ENCODE data around the gene CBLN3.

Gene CBLN3

DNA sequence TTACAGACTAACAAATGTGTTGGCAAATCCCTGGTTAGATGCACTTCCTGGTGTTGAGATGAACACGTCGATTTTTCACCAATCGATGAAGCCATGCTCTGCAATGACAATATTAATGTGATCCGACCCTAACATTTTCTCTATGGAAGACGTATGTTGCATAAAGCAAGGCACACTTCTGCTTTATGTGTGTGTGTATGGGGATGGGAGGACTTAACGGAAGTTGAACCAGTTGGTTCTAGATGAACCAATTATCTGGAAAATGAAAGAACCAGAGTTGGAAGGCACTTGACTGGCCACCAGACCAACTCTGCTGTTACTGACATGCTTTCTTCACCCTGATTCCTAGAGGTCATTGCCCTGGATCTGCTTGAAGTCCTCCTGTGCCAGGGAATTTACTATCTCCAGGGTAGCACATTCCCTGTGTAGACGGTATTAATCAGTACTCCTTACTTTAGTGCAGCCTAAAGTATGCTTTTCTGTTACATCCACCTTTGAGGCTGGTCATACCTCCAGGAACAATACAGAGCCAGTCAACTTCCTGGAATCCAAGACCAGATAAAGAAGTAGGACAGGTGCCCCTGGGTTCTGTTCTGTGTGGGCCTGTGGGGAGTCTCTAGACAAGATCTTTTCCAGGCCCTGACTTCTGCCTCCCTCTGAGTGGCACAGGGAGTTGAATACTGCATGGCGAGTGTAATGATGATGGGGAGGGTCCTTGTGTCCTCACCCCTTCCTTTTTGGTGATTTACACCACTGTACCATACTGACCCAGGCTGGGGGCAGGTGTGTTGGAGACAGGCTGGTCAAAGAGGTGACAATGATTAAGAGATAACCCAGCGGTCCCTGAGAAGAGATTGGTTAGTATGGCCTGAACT lies 9.0 kb upstream of the CBLN3 start:
- DNase-seq = no peak

- no peak for DNase-seq
Measured at GRCh38 chr14:24437736-24438067, 8.2 kb upstream of the CBLN3 start.

DNA sequence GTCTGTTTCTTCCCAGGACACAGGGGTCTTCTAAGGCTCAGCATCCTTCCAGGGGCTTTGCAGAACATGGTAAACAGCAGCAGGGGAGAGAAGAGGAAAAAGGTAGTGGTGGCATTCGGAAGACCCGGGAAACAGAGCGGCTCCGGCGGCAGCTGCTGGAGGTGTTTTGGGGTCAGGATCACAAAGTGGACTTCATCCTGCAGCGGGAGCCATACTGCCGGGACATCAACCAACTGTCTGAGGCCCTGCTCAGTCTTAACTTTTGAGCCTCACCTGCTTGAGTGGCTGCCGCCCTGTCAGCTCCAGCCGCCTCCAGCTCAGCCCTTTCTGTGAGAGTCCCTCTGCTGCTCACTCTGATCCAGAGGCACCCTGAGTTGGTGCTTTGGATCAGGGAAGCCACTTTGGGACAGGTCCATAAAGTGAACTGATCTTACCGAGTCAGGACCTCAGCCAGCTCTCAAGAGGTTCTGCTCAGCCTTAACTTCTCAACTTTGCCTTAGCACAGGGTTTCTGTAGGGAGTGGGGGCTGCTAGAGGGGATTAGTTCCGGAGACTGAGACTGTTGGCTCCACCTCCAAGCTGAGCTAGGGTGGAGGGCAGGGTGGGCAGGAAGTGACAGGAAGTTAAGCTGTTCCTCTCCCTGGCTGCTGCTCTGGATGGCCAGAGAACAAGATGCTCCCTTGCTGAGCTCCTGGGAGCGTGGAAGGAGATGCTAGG lies 7.7 kb upstream of the CBLN3 start:
- no peak for DNase-seq

DNA sequence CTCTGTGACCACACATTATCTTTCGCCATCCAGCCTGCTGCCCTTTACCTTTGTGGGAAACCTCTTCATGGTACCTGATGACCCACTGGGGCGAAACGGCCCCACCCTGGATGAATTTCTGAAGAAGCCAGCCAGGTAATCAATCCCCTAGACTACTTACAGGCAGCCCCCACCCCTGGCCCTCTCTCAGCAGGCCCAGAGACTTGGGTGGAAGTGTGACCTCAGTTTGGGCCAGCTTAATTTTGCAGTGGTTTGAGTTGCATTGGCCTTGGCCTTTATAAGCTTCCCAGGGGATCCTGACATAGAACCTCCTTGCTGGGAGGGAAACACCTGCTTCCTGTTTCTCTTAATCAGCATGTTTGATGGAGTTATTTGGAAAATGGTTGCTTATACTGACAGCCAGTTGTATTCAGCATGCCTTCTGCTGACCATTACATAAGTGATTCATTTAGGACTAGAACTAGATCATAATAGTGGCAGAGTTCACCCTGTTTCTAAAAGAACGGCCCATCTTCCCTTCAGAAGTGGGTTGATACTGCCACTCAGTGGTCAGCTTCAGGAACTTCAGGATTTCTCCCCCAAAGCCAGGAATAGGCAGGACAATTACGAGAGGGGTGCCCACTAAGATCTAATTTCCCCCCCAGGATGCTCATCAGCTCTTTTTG lies 7.0 kb upstream of the CBLN3 start:
- peak; percentile 84 for DNase-seq

GRCh38 chr14:24435998-24436354 lies 6.5 kb upstream of the CBLN3 start:
- no peak for DNase-seq

GRCh38 chr14:24435192-24435810 lies 5.8 kb upstream of the CBLN3 start:
- DNase-seq = no peak

GRCh38 chr14:24434676-24435075 lies 5.2 kb upstream of the CBLN3 start:
- DNase-seq = no peak

- DNase-seq = no peak
Measured at GRCh38 chr14:24434036-24434435, 4.6 kb upstream of the CBLN3 start.

- no peak for DNase-seq
Measured at GRCh38 chr14:24432259-24433131, 3.0 kb upstream of the CBLN3 start.

DNA sequence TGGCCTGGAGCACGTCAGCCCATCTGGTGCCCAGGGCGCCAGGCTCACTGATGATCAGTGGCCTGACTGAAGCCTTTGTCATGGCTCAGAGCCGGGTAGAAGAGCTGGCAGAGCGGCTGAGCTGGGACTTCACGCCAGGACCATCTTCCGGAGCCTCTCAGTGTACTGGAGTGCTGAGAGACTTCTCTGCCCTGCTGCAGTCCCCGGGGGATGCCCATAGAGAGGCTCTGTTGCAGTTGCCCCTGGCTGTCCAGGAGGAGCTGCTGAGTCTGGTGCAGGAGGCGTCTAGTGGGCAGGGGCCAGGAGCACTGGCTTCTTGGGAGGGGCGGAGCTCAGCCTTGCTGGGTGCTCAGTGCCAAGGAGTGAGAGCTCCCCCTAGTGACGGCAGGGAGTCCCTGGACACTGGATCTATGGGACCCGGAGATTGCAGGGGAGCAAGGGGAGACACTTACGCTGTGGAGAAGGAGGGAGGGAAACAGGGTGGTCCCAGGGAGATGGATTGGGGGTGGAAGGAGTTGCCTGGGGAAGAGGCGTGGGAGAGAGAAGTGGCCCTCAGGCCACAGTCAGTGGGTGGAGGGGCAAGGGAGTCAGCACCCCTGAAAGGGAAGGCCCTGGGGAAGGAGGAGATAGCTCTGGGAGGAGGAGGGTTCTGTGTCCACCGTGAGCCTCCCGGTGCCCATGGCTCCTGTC lies 2.2 kb upstream of the CBLN3 start:
- peak; percentile 90 for DNase-seq

- peak; percentile 60 for DNase-seq
Measured at GRCh38 chr14:24430682-24431568, 1.5 kb upstream of the CBLN3 start.

GRCh38 chr14:24430143-24430681 lies 744 bp upstream of the CBLN3 start:
- DNase-seq = peak; percentile 71

DNA sequence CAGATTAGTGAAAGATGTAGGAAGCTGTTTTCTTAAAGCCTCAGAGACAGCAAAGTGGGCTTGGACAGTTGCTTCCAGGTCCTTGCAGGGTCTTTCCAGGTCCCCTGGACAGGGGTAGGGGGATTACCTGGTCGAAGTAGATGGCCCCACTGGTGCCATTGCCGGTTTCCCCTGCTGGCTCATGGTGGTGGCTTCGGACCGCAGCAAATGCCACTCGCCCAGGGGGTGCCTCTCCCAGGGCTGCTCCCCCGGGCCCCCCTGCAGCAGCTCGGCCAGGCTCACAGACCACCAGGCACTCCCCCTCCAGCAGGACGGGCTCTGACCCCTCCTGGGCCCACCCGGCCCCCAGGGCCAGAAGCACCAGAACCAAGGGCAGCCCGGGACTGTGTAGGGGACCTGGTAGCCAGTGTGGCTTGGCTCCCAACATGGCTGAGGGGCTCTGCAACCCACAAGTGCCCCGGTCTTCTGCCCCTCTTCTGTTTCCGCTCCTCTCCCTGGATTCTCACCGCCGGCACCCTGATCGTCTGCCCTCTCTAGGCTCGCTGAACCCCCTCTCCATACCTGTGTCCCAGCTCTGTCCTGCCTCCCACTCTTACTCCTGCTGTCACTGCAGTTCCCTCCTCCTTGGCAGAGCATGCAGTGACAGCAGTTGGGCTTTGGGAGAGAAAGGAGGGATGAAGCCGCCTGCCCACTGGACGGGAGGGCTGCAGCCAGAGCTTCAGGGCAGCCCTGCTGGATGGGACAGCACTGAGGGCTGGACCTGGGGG lies 657 bp downstream of the CBLN3 start:
- no peak for DNase-seq

GRCh38 chr14:24427537-24428508 lies 1.6 kb downstream of the CBLN3 start:
- no peak for DNase-seq

DNA sequence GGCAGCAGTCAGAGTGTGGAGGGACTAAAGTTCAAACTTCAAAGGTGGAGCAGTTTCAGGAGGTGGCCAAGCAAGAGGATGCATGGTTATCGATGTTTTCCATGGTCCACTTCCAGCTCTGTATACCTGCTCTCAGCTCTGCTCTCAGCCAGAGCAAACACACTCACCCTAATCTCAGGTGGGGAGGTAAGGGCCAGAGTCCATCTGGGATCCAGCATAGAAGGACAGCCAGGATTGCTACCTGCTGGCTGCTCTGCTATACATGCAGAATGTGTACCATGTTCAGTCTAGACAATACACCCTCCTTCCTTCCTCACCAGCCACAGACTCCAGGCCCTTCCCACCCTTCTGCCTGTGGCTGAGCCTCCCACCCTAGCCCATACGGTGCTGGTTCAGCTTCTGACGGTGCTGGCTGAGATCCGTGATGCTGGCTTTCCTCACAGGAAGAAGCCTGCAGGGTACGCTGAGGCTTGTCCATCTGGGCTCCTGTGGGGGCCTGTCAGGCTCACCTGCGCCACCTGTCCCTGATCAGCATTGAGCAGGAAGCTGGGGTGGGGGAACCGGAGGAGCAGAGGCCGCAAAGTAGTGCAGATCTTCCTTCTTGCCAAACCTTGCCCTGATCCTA lies 2.4 kb downstream of the CBLN3 start:
- DNase-seq = no peak

- DNase-seq = peak; percentile 4
Measured at GRCh38 chr14:24426150-24426911, 3.1 kb downstream of the CBLN3 start.

GRCh38 chr14:24425704-24426103 lies 3.8 kb downstream of the CBLN3 start:
- DNase-seq = peak; percentile 56
